ENCODE measurements around the gene PHACTR3.

The PHACTR3 gene

GRCh38 chr20:59726281-59726595 is 121.9 kb downstream of the PHACTR3 start:
- peaks cover 79% of the 10 kb centered on the region for H3K27me3 ChIP-seq
- no peak for TF ChIP-seq CTCF (IDR thresholded peaks at IDR 0.05)
- H3K9me3 ChIP-seq = no peaks in the 10 kb centered on the region
- H3K4me1 ChIP-seq (ENCODE audit: control insufficient read depth in 1 of 2, insufficient read depth in 1 of 2, low read depth in 1 of 2, low read length in 1 of 2) = peaks cover 14 to 39% of the 10 kb centered on the region in 2 experiments
- H3K27ac ChIP-seq = no peak overlapping the region
- H3K4me3 ChIP-seq (ENCODE audit: low read depth in 1 of 2, low read length in 1 of 2) = no peak overlapping the region
- H3K36me3 ChIP-seq = no peaks in the 10 kb centered on the region

DNA sequence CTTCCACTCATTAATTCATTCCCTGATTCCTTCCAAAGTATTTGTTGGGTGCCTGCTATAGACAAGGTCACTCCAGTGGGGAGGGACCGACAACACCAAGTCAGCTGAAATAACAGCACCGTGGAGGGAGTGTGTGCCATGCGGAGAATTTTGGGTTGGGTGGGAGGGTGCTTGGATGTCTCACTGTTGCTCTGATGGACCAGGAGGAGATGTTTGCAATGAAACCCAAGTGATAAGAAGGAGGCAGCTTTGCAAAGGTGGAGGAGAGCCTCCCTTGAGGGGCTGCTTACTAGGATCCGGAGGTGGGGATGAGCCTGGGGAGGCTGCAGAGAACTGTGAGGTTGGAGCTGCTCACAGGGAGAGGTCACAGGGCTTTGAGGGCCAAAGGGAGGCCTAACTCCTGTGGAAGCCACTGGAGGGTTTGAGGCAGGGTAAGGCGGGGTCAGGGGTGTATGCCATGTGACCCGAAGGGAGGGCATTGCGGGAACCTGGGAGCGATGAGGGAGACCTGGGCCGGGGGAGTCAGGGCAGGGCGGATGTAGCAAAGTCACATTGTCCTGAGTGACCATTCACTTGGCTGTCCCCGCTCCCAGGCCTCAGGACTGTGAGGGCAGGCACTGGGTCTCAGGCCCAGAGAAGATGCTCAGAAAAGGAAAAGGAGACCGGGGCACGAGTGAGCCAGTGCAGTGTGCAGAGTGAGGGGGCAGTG is 124.5 kb downstream of the PHACTR3 start:
- peaks cover 100% of the 10 kb centered on the region for H3K27me3 ChIP-seq
- no peak overlapping the region for H3K27ac ChIP-seq
- H3K4me1 ChIP-seq (ENCODE audit: control insufficient read depth in 1 of 2, insufficient read depth in 1 of 2, low read depth in 1 of 2, low read length in 1 of 2) = peaks cover 0 to 16% of the 10 kb centered on the region in 2 experiments
- H3K4me3 ChIP-seq (ENCODE audit: low read depth in 1 of 2, low read length in 1 of 2) = no peak overlapping the region
- no peaks in the 10 kb centered on the region for H3K36me3 ChIP-seq
- no peak for TF ChIP-seq CTCF (IDR thresholded peaks at IDR 0.05)
- no peaks in the 10 kb centered on the region for H3K9me3 ChIP-seq

DNA sequence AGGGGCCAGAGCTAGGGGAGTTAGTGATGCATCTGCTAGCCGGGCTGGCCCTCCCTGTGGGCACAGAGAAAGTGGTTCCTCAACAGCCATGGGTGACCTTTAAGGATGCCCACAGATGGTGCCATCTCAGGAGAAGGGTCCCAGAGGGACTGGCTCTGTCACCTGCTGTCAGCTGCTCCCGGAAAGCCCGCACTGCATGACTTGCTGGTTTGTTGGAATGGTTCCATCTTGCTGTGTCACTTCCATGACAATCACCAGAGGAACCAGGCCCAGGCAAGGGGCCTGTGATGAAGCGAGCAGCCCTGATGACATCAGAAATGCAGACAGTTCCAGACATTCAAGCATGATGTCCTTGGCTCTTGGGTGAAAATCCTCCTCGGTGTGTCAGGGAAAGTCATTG is 125.2 kb downstream of the PHACTR3 start:
- H3K27ac ChIP-seq = no peak overlapping the region
- H3K4me1 ChIP-seq (ENCODE audit: control insufficient read depth in 1 of 2, insufficient read depth in 1 of 2, low read depth in 1 of 2, low read length in 1 of 2) = peaks cover 0 to 11% of the 10 kb centered on the region in 2 experiments
- H3K4me3 ChIP-seq (ENCODE audit: low read depth in 1 of 2, low read length in 1 of 2) = no peak overlapping the region
- H3K36me3 ChIP-seq = no peaks in the 10 kb centered on the region
- H3K9me3 ChIP-seq = no peaks in the 10 kb centered on the region
- peaks cover 100% of the 10 kb centered on the region for H3K27me3 ChIP-seq
- no peak for TF ChIP-seq CTCF (IDR thresholded peaks at IDR 0.05)

DNA sequence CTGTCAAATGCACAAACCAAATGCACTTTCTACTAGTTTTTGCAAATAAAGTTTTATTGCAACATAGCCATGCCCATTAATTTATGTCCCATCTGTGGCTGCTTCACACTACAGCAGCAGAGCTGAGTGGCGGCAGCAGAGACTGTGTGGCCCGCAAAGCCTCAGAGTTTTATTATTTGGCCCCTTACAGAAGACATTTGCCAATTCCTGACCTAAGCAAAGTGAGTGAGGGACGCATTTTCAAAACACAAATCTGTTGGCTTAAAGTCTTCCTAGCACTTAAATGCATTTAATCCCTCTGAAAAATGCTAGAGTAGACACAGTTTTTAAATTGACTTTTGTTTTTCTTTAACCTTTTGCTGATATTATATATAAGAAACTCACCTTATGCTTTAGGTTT is 126.4 kb downstream of the PHACTR3 start:
- Histone ChIP-seq H3K4me3 (ENCODE audit: low read depth in 1 of 2, low read length in 1 of 2) (no peak overlapping the region), H3K27me3 (peaks cover 100% of the 10 kb centered on the region), H3K36me3 (no peaks in the 10 kb centered on the region), H3K9me3 (no peaks in the 10 kb centered on the region), H3K27ac (no peak overlapping the region), H3K4me1 (ENCODE audit: control insufficient read depth in 1 of 2, insufficient read depth in 1 of 2, low read depth in 1 of 2, low read length in 1 of 2) (peaks cover 0 to under 1% of the 10 kb centered on the region in 2 experiments)
- no peak for TF ChIP-seq CTCF (IDR thresholded peaks at IDR 0.05)

DNA sequence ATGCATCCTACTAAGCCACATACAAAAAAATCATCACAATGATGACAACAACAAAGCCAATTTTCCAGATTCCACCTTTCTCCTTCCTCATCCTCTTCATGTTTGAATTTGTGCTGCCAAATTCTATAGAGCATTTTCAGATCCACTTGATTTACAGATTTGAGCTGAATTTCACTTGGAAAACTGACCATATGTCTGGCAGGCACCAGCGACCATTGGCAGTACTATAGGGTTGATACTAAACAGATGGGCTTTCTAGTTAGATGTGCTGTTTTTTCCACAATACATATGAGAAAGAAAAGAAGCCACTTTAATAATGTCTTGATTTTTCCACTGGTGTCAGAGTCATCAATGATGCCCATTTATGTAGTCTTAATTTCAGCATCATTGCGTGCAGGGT is 127.0 kb downstream of the PHACTR3 start:
- Histone ChIP-seq H3K9me3 (no peaks in the 10 kb centered on the region), H3K4me1 (ENCODE audit: control insufficient read depth in 1 of 2, insufficient read depth in 1 of 2, low read depth in 1 of 2, low read length in 1 of 2) (no peaks in the 10 kb centered on the region), H3K4me3 (ENCODE audit: low read depth in 1 of 2, low read length in 1 of 2) (no peak overlapping the region), H3K27ac (no peak overlapping the region), H3K27me3 (peaks cover 100% of the 10 kb centered on the region), H3K36me3 (no peaks in the 10 kb centered on the region)
- TF ChIP-seq CTCF (IDR thresholded peaks at IDR 0.05) = no peak
